GM18502 (cell line): ENCODE results near the gene CDKL2.

ENCODE experiments used
- ATAC-seq: cut with Tn5 transposase; IDR thresholded peaks from one replicate; pipeline ENCODE4 v1.9.1; 2021; ENCODE audit warnings: mild to moderate bottlenecking; ENCODE audit not compliant: unreplicated experiment, poor library complexity

Gene CDKL2

DNA sequence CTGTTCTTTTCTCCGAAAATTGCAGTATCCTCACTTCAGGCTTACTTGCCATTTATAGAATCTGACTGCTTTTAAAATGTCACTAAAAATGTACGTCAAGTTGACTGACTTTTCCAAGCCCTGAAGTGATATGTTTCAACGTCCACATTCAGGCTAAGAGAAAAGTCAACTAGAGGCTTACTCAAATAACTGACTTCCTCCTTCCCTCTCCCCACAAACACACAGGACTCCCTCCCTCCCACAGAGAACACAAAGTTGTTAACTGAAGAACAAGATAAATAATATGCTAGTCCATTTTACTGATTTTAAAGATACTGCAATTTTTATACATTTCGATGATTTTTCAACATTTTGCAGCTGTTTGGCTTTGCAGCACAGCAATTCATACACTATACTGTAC lies 13.8 kb upstream of the CDKL2 start:
- ATAC-seq = no peak

DNA sequence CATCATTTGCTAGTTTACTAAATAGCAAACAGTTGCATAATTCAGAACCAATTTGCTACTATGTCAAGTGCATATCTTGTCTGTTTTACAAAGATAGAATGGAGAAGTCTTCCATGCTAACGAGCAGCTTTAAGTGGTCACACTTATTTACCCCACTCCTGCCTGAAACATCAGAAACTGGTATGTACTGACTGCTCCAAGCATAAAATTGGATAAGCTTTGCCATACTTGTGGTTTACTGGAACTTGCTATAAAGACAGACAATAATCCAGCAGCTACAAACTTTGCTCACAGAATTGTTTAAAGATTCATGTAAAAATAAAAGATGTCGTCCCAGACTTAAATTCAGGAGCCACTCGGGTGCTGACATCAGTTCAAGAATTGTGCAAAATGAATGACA lies 13.3 kb upstream of the CDKL2 start:
- ATAC-seq = no peak

DNA sequence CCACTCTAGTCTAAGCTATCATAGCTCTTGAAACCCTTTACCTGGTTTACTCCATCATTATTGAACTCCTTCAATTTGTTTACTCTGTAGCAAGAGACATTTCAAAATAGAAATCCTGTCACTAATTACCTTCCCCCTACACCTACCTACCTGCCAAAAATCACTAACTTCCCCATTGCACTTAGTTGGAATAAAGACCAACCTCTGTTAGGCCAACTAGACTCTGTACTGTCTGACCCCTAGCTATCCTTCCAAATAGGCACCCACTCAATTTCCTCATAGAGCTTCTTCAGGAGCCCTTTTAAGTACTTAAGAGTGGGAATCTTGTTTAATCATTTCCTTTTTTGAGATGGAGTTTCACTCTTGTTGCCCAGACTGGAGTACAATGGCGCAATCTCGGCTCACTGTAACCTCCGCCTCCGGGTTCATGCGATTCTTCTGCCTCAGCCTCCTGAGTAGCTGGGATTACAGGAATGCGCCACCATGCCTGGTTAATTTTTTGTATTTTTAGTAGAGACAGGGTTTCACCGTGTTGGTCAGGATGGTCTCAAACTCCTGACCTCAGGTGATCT lies 8.9 kb upstream of the CDKL2 start:
- no peak for ATAC-seq

DNA sequence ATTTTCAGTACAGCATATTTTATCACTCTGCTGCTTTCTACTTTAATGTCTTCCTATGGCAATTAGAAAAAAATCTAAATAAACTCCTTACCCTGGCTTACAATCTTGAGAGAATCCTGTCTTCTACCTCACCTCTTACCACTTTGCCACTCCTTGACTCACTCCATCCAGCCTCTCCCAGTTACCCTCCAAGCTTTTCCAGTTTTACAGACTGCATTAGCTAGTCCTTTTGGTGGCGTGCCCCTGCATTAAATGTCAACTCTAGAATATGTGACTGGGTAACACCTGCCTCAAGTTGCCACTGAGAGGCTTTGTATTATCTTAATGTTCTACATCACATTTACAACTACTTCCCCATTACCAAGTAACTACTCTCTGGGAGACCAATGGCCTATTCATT lies 7.5 kb upstream of the CDKL2 start:
- no peak for ATAC-seq

DNA sequence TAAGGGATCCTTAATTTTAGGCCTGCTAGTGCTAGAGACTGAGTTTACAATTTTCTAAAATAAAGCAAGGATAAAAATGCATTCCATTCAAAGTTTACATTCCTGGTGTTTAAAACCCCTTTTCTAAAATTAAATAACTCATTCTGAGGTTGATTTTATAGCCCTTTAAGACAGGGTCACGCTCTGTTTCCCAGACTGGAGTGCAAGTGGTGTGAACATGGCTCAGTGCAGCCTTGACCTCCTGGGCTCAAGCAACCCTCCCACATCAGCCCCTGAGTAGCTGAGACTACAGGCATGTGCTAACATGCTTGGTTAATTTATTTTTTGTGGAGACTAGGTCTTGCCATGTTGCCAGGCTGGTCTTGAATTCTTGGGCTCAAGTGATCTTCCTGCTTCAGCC lies 6.8 kb upstream of the CDKL2 start:
- ATAC-seq = no peak

DNA sequence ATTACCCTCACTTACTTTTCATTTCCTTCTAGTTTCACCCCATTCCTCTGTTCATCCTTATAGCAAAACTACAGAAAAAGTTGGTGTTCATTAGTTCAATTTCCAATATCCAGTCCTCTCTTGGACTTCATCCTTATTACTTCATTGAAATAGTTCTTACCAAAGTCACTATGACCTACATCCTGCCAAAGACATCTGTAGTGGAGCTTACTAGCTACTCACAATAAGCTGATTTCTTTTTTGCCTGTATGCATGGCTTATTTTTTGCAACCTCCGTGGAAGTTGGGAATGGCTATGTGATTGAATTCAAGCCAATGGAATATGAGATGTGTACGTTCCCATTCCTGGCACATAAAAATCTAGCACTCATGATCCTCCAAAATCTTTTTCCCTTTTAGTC lies 4.6 kb upstream of the CDKL2 start:
- no peak for ATAC-seq

DNA sequence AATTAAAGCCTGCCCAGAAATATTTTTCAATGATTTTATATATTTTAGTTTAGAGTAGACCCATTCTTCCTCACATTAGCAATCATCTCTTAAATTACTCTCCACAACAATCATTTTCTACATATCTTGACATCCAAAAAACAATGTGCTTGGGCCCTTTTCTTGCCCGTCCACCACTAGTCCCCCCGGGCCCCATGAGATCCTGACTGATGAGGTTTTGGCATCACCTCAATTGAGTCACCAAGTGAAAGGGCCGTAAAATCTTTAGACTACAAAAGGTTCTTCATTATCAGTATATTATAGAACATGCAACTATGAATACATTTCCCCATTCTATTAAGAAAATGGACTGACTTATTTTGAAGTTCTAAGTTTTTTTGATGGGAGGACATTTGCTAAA lies 4.0 kb upstream of the CDKL2 start:
- ATAC-seq = no peak

DNA sequence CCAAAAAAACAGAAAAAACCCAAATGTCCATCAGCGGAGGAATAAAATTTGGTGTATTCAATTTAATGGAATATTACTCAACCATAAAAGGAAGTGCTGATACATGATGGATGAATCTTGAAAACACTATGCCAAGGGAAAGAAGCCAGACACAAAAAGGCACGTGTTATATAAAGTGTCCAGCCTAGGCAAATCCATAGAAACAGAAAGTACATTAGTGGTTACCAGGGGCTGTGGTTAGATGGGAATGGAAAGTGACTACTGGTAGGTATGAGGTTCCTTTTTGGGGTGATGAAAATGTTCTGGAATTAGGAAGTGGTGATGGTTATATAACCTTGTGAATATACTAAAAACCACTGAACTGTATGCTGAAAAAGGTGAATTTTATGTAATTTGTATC lies 3.5 kb upstream of the CDKL2 start:
- no peak for ATAC-seq

DNA sequence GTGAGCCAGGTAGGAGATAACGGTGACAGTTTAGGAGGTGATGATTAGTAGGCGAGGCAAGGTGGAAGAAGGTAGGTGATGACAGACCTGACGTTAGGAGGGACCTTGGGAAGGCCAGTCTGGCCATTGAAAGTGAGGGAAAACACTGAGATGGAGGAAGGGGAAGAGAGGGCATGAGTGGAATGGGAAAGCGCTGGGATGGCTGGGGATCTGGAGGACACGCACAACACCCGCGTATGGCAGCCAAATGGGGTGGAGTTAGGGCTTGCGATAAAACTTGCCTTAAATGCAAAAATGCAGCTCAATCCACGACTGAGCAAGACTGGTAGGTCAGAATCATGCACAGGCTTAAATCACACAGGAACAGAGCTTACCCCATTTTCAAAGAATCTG lies 605 bp upstream of the CDKL2 start:
- no peak for ATAC-seq

DNA sequence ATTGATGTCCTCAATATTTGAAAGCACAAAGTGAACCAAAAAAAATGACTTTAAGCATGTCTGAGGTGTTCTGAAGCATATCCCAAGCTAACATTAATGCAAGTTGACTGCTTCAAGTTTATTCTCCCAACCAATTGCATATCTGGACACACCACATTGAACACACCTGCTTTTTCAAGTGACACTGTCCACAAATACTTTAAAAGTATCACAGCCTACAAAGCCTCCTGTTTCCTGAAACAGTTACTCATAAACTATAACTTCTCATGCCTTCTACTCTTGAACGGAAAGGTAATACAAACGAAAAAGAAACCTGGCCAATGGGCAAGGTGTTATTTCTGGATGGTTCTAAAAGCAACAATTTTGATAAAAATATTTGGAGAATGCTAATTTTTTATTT lies 1.1 kb downstream of the CDKL2 start:
- no peak for ATAC-seq

DNA sequence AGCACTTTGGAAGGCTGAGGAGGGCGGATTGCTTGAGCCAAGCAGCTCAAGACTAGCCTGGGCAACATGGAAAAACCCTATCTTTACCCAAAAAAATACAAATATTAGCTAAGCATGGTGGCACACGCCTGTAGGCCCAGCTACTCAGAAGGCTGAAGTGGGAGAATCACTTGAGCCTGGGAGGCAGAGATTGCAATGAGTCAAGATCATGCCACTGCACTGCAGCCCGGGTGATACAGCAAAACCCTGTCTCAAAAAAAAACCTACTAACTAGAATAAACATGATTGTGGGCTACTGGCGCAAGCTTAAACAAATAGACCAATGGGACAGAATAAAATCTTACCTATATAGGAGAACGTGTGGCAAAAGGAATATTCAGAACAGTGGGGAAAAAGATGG lies 7.3 kb downstream of the CDKL2 start:
- no peak for ATAC-seq

DNA sequence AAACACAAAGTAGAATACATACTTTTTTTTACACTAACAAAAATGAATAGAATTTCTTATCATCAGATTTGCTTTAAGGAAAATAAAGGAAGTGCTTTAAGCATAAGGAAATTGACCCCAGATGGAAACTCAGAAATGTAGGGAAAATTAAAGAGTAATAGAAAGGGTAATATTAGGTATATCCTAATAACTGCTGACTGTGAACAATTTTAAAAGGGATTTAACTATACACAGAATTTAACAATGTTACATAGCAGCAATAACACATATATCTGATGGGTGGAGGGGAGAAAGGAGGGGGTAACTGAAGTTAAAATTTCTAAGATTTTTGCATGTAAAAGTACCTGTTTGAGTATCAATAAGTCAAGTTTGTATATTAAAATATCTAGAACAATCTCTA lies 8.6 kb downstream of the CDKL2 start:
- ATAC-seq = no peak

DNA sequence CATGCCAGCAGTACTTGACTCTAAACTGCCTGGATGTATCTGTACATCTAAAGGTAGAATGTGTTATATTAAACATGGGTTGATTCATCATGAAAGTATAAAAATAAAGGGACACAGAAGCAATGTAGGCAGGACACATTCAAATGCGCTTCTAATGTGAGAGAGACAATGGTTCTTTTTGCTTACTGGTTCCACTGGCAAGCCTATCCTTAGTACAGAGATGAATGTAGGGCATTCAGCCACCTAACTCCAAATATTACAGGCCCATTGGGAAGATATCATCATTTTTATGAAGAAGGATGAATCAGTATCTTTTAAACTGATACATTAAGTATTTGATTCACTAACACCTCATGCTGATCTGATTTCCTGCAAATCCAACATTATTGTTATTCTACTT lies 18.0 kb downstream of the CDKL2 start:
- no peak for ATAC-seq

DNA sequence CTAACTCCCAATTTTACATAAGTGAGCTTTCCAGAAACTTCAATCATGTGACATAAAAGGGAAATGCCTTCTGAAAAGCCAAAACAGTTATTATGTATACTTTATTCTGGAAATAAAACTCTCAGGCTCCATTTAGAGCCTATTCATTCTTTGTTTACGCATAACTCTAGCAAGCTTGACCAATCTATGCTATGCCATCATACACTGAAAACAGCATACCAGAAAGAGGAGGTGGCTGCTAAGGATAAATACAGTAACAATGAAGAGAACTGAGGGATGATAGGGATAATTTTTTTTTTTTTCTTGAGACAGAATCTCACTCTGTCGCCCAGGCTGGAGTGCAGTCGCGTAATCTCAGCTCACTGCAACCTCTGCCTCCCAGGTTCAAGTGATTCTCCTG lies 24.4 kb downstream of the CDKL2 start:
- no peak for ATAC-seq

DNA sequence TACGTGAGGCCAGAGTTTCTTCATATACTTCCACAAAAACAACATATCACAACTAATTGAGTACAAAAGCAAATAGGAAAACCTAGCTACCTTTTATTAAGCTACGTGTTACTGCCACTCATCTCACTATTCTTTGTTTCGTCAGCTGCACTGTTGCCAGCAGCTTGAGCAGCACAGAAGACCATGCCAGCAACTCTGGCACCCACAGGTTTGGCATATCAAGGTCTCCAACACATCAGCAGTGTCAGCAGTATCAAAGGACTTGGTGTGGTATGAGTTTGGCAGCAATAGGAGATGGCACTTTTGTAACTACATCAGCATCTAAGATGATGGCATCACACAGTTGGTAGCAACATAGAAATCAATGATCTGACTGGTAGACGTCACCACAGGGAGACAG lies 30.7 kb downstream of the CDKL2 start:
- no peak for ATAC-seq

DNA sequence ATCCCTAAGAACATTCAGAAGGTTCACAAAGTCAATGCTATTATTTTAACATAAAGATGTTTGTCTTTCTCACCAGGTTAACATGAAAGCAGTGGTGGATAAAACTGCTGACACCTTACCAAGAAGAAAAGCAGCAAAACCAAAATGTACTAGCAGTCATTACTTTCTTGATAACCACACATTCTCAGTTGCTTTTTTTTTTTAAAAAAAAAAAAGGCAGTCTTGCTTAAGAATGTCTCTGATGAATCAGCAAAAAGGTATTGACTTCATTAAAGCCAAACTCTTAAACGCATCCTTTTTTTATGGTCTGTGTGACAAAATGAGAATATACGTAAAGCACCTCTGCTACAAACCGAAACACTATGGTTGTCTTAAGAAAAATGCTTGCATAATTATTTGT lies 31.9 kb downstream of the CDKL2 start:
- no peak for ATAC-seq

DNA sequence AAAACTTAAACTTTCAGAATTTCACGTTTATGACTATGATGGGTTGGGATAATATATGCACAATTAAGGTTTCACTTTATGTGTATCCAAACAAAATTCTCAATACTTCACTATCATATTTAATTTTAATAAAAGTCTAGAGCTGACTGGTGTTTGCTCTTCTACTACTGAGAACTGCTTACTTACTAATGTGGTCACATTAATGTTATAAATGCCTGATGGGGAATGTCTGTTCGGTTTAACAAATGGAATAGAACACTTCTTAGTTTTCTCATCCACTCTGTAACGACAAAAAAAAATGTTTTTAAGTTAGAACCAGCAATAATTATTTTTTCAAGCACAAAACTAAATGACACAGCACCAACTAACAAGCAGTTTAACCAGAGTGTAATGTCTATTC lies 34.3 kb downstream of the CDKL2 start:
- ATAC-seq = no peak

DNA sequence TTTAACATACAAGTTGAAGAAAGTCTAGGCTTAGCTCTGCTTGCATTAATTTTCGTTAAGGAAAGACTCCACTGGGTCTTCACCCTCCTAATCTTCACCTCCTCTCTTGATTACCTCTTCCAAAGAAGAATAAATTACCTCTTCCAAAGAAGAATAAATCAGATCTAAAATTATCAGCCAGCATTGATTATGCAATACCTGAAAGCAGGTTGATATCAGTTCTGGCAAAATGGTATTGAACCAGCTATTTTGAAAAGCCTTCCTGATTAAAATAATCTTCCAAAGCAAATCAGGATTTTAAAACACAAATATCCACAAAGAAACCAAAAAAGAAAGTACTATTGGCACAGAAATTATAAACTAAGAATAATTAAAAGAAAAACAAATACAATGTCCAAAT lies 36.9 kb downstream of the CDKL2 start:
- no peak for ATAC-seq

DNA sequence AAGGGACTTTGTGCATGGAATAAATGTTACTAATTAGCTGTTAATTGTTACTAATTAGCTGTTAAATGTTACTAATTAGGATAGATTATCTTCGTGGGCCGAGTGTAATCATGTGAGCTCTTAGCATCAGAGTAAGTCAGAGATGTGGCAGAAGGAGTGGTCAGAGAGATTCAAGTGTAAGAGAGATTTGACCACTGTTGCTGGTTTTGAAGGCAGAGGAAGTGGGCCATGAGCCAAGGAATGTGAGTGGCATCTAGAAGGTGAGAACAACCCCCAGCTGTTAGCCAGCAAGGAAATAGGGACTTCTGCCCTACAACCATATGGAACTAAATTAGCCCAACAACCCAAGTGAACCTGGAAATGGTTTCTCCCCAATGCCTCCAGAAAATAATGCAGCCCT lies 46.3 kb downstream of the CDKL2 start:
- no peak for ATAC-seq

DNA sequence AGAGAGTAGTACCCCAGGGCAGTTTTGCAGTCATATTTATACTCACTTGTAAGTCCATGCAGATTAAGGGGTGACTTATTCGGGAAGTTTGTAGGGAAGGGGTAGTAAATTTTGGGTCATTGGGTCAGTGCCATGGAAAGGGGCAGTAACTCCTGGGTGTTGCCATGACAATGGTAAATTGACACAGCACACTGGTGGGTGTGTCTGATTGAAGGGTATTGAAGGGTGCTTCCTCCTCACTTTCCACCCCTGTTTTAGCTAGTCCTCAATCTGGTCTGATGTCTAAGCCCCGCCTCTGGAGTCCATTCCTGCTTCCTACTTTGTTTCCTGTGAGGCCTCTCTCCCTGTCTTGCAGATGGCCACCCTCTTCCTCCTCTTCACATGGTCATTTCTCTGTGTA lies 62.6 kb downstream of the CDKL2 start:
- no peak for ATAC-seq

DNA sequence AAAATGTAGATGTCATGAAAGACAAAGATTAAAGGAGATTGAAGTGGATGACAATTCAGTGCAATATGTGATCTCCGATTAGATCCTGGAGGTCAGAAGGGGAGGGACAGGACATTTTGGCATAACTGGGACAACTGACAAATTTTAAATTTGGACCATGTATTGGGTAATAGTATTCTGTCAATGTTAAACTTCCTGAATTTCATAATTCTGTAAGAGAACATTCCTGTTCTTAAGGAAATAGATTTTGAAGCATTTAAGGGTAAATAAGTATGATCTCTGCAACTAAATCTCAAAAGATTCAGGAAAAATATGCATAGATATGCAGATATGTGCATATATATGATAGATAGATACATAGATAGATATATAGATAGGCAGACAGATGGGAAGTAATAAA lies 63.4 kb downstream of the CDKL2 start:
- ATAC-seq = no peak

DNA sequence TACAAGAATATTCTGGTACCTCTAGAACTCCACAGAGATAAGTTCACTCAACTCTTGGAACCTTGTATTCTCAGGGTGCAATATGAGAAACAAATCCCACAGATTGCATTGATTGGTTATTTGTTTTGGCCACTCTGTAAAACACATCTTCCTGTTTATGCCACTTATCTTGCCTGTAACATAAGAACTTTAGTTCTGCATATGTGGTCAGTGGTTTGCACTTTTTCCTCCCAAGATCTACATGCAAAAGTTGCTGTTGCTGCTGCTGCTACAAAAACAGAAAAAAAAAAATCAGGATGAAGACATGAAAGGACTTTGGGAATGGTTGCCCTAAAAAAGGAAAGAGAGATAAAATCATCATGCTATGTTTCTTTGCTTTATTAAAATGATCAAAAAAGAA lies 64.8 kb downstream of the CDKL2 start:
- ATAC-seq = no peak

DNA sequence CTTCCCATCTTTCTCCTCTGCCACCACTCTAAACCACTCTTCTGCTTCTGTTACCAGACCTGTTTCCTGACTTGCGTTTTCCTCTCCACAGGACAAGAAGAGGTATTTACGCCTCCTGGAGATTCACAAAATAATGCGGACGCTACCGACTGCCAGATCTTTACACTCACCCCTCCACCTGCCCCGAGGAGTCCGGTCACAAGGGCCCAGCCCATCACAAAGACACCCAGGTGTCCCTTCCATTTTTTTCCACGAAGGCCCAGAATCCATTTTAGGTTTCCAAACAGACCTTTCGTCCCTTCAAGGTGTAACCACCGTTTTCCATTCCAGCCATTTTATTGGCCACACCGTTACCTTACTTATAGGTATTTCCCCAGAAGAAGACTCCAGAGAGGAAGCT lies 66.3 kb downstream of the CDKL2 start:
- no peak for ATAC-seq
